GM23338 (cell line): ENCODE data around the gene CHMP1B. TPM values are rescaled to one million over a fixed set of nuclear protein-coding genes. Genes with fewer than 3 reads are reported as not detected.

Experiments
- ATAC-seq: fragments of 200-7000 bp; cut with Tn5 transposase; 3 replicates; pipeline ENCODE4 v1.9.1; 2020
- DNase-seq: peaks from one replicate; pipeline ENCODE4 v3.0.0-alpha.2; 2015; ENCODE audit warnings: low spot score
- H2AFZ ChIP-seq: fragments of 200-600 bp; sonication (generic); 2 replicates; pipeline ENCODE4 v1.8.0; 2016; ENCODE audit warnings: antibody characterized with exemption, mild to moderate bottlenecking, moderate library complexity
- H3F3A ChIP-seq: fragments of 200-600 bp; sonication (generic); replicated peaks from 2 replicates; pipeline ENCODE4 v1.8.0; 2017; ENCODE audit warnings: antibody characterized with exemption, mixed run types, low read depth
- H3K27ac ChIP-seq: fragments of 200-600 bp; sonication (generic); 2 replicates; pipeline ENCODE4 v1.6.1; 2016; ENCODE audit warnings: low read depth
- H3K27me3 ChIP-seq: fragments of 200-600 bp; sonication (generic); 2 replicates; pipeline ENCODE4 v1.8.0; 2016; ENCODE audit warnings: mild to moderate bottlenecking, mixed run types, moderate library complexity; ENCODE audit not compliant: insufficient read depth
- H3K36me3 ChIP-seq: fragments of 200-600 bp; sonication (generic); 2 replicates; pipeline ENCODE4 v1.8.0; 2016; ENCODE audit warnings: mild to moderate bottlenecking; ENCODE audit not compliant: insufficient read depth
- H3K4me1 ChIP-seq: fragments of 200-600 bp; sonication (generic); 2 replicates; pipeline ENCODE4 v1.8.0; 2016; ENCODE audit warnings: mild to moderate bottlenecking, moderate library complexity; ENCODE audit not compliant: insufficient read depth
- H3K4me2 ChIP-seq: fragments of 200-600 bp; sonication (generic); 2 replicates; pipeline ENCODE4 v1.7.1; 2017; ENCODE audit warnings: mixed run types
- H3K4me3 ChIP-seq: fragments of 200-600 bp; sonication (generic); 2 replicates; pipeline ENCODE4 v1.6.1; 2016; ENCODE audit warnings: mixed run types
- H3K79me2 ChIP-seq: fragments of 200-600 bp; sonication (generic); replicated peaks from 2 replicates; pipeline ENCODE4 v1.8.0; 2017; ENCODE audit warnings: mild to moderate bottlenecking; ENCODE audit not compliant: insufficient read depth
- H3K9me2 ChIP-seq: fragments of 200-600 bp; sonication (generic); 2 replicates; pipeline ENCODE4 v1.8.0; 2017; ENCODE audit not compliant: insufficient read depth
- H4K20me1 ChIP-seq: fragments of 200-600 bp; sonication (generic); replicated peaks from 2 replicates; pipeline ENCODE4 v1.8.0; 2017; ENCODE audit warnings: mild to moderate bottlenecking; ENCODE audit not compliant: insufficient read depth
- H3K27ac Mint-ChIP-seq: 2 replicates; pipeline ENCODE4 v1.8.0; 2020; ENCODE audit warnings: inconsistent platforms, mild to moderate bottlenecking, moderate library complexity, mixed read lengths
- H3K27me3 Mint-ChIP-seq: 3 replicates; pipeline ENCODE4 v1.8.0; 2022; ENCODE audit warnings: low read depth, mild to moderate bottlenecking, moderate library complexity, mixed read lengths, inconsistent platforms; ENCODE audit not compliant: insufficient read depth, poor library complexity
- H3K36me3 Mint-ChIP-seq: 3 replicates; pipeline ENCODE4 v1.8.0; 2021; ENCODE audit warnings: low read depth, mild to moderate bottlenecking, inconsistent platforms, moderate library complexity, mixed read lengths
- H3K4me1 Mint-ChIP-seq: 3 replicates; pipeline ENCODE4 v1.8.0; 2020; ENCODE audit warnings: mild to moderate bottlenecking, inconsistent platforms, mixed read lengths
- H3K4me3 Mint-ChIP-seq: 3 replicates; pipeline ENCODE4 v1.8.0; 2021; ENCODE audit warnings: moderate library complexity, mild to moderate bottlenecking, inconsistent platforms, mixed read lengths
- H3K9me3 Mint-ChIP-seq: 3 replicates; pipeline ENCODE4 v1.8.0; 2020; ENCODE audit warnings: moderate library complexity, mild to moderate bottlenecking, inconsistent platforms, mixed read lengths
- NANOG ChIP-seq: IDR thresholded peaks from 2 replicates; pipeline ENCODE4 v1.6.1; 2016; ENCODE audit warnings: antibody characterized with exemption, borderline replicate concordance
- POLR2AphosphoS5 ChIP-seq: IDR thresholded peaks from 2 replicates; pipeline ENCODE4 v1.6.1; 2016; ENCODE audit warnings: antibody characterized with exemption, low read depth
- ZNF331 ChIP-seq: fragments of 250-450 bp; sonication (Bioruptor Pico); IDR thresholded peaks from 2 replicates; pipeline ENCODE4 v1.5.0; 2020; ENCODE audit warnings: low read depth, mild to moderate bottlenecking, moderate library complexity
- polyA plus RNA-seq: library from polyadenylated mRNA; unstranded; fragments of >200 nt; fragmentation: Nextera tagmentation; extraction: Ambion mirVana; gene quantifications from 2 replicates; pipeline ENCODE4 v1.2.1, GENCODE V29; 2016
- total RNA-seq: library from RNA; depleted of rRNA; stranded (reverse); fragments of >200 nt; shearing (Covaris generic); gene quantifications from 2 replicates; pipeline ENCODE4 v1.2.3, GENCODE V29; 2014
- TF ChIP-seq, protein P1 (sequence below), 2 experiments: fragments of 200-600 bp in 1 of 2; sonication (generic) in 1 of 2; conservative IDR thresholded peaks; 2 replicates each; pipeline versions ENCODE4 v1.5.1 to v1.6.1; 2016 to 2017; ENCODE audit warnings: antibody characterized with exemption in 2 of 2, low read depth in 2 of 2, mild to moderate bottlenecking in 2 of 2, moderate library complexity in 1 of 2
- TF ChIP-seq, protein P2 (sequence below): fragments of 250-450 bp; sonication (Bioruptor Pico); IDR thresholded peaks from 2 replicates; pipeline ENCODE4 v1.5.0; 2020; ENCODE audit warnings: mild to moderate bottlenecking, moderate library complexity

Gene CHMP1B
- total and polyA plus RNA-seq, 2 experiments from 2014 or later, result 41.8 to 52.1 TPM

DNA sequence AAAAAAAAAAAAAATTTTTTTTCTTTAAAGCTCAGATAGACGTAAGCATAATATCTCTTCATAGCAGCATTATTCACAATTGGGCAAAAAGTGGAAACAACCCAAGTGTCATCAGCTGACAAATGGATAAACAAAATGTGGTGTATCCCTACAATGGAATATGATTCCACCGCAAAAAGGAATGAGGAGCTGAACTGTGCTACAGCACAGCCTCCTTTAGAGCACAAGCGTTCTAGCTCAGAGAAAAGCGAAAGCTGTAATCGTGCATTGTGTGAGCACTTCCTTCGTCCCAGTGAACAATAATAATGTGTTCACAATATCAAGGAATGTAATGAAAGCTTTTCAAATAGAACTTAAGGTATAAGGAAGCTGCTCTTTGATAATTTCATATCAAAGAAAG, 11.7 kb upstream of the CHMP1B start (continued):
- TF ChIP-seq, protein P1, sequence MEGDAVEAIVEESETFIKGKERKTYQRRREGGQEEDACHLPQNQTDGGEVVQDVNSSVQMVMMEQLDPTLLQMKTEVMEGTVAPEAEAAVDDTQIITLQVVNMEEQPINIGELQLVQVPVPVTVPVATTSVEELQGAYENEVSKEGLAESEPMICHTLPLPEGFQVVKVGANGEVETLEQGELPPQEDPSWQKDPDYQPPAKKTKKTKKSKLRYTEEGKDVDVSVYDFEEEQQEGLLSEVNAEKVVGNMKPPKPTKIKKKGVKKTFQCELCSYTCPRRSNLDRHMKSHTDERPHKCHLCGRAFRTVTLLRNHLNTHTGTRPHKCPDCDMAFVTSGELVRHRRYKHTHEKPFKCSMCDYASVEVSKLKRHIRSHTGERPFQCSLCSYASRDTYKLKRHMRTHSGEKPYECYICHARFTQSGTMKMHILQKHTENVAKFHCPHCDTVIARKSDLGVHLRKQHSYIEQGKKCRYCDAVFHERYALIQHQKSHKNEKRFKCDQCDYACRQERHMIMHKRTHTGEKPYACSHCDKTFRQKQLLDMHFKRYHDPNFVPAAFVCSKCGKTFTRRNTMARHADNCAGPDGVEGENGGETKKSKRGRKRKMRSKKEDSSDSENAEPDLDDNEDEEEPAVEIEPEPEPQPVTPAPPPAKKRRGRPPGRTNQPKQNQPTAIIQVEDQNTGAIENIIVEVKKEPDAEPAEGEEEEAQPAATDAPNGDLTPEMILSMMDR (conservative IDR thresholded peaks at IDR 0.05; ENCODE audit: low read depth in 2 of 2), result no peak
- no peak for TF ChIP-seq POLR2AphosphoS5
- no peak for TF ChIP-seq NANOG
- TF ChIP-seq, protein P2, sequence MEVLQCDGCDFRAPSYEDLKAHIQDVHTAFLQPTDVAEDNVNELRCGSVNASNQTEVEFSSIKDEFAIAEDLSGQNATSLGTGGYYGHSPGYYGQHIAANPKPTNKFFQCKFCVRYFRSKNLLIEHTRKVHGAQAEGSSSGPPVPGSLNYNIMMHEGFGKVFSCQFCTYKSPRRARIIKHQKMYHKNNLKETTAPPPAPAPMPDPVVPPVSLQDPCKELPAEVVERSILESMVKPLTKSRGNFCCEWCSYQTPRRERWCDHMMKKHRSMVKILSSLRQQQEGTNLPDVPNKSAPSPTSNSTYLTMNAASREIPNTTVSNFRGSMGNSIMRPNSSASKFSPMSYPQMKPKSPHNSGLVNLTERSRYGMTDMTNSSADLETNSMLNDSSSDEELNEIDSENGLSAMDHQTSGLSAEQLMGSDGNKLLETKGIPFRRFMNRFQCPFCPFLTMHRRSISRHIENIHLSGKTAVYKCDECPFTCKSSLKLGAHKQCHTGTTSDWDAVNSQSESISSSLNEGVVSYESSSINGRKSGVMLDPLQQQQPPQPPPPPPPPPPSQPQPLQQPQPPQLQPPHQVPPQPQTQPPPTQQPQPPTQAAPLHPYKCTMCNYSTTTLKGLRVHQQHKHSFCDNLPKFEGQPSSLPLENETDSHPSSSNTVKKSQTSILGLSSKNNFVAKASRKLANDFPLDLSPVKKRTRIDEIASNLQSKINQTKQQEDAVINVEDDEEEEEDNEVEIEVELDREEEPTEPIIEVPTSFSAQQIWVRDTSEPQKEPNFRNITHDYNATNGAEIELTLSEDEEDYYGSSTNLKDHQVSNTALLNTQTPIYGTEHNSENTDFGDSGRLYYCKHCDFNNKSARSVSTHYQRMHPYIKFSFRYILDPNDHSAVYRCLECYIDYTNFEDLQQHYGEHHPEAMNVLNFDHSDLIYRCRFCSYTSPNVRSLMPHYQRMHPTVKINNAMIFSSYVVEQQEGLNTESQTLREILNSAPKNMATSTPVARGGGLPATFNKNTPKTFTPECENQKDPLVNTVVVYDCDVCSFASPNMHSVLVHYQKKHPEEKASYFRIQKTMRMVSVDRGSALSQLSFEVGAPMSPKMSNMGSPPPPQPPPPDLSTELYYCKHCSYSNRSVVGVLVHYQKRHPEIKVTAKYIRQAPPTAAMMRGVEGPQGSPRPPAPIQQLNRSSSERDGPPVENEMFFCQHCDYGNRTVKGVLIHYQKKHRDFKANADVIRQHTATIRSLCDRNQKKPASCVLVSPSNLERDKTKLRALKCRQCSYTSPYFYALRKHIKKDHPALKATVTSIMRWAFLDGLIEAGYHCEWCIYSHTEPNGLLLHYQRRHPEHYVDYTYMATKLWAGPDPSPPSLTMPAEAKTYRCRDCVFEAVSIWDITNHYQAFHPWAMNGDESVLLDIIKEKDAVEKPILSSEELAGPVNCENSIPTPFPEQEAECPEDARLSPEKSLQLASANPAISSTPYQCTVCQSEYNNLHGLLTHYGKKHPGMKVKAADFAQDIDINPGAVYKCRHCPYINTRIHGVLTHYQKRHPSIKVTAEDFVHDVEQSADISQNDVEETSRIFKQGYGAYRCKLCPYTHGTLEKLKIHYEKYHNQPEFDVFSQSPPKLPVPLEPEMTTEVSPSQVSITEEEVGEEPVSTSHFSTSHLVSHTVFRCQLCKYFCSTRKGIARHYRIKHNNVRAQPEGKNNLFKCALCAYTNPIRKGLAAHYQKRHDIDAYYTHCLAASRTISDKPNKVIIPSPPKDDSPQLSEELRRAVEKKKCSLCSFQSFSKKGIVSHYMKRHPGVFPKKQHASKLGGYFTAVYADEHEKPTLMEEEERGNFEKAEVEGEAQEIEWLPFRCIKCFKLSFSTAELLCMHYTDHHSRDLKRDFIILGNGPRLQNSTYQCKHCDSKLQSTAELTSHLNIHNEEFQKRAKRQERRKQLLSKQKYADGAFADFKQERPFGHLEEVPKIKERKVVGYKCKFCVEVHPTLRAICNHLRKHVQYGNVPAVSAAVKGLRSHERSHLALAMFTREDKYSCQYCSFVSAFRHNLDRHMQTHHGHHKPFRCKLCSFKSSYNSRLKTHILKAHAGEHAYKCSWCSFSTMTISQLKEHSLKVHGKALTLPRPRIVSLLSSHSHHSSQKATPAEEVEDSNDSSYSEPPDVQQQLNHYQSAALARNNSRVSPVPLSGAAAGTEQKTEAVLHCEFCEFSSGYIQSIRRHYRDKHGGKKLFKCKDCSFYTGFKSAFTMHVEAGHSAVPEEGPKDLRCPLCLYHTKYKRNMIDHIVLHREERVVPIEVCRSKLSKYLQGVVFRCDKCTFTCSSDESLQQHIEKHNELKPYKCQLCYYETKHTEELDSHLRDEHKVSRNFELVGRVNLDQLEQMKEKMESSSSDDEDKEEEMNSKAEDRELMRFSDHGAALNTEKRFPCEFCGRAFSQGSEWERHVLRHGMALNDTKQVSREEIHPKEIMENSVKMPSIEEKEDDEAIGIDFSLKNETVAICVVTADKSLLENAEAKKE (CRISPR knock-in tag), result no peak

DNA sequence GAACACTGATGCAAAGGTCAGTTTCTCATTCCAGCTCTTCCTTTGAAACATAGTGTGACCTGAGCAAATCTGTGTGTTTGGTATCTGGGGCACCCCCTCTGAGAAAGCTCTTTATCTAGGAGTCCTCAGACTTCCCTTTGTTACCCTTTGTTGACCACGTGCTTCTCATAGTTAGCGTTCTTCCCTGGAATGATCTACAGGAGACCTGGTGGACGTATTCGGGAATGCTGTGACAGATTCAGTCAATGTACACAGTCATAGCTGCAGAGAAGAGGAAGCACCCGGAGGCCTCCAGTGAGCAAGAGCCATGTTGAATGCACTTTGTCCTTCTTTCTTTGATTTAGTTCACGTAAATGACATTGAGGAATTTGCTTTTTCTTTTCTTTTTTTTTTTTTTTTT, 10.7 kb upstream of the CHMP1B start:
- Mint-ChIP-seq H3K9me3 (no peaks in the 10 kb centered on the region), H3K4me1 (peaks cover 9% of the 10 kb centered on the region), H3K27ac (peak overlapping the region; percentile 54; the same call in 1 of the 2 replicates), H3K27me3 (no peaks in the 10 kb centered on the region), H3K36me3 (no peaks in the 10 kb centered on the region), H3K4me3 (no peak overlapping the region)
- Histone ChIP-seq H3K4me2 (no peak overlapping the region), H3K4me3 (no peak overlapping the region), H3K9me2 (no peaks in the 10 kb centered on the region), H3F3A (no peaks in the 10 kb centered on the region), H3K4me1 (no peaks in the 10 kb centered on the region), H3K79me2 (no peaks in the 10 kb centered on the region), H3K36me3 (no peaks in the 10 kb centered on the region), H3K27me3 (no peaks in the 10 kb centered on the region), H4K20me1 (no peaks in the 10 kb centered on the region), H3K27ac (no peak overlapping the region), H2AFZ (no peak overlapping the region)
- TF ChIP-seq, protein P1 (conservative IDR thresholded peaks at IDR 0.05; ENCODE audit: low read depth in 2 of 2), result peak in 1 of 2 experiments; percentile 17; a peak in 1 of 4 replicates
- TF ChIP-seq ZNF331 (CRISPR knock-in tag), result no peak
- peak; percentile 82 for ATAC-seq
- DNase-seq, result peak; percentile 52
